HCT116 (cell line): ENCODE measurements around the gene TWF2. TPM values are rescaled to one million over a fixed set of nuclear protein-coding genes. Genes with fewer than 3 reads are reported as not detected.

Source experiments
- ATAC-seq: fragments of 200-7000 bp; cut with Tn5 transposase; 2 replicates; pipeline ENCODE4 v1.9.1; 2020; ENCODE audit warnings: mild to moderate bottlenecking, moderate library complexity
- BruUV-seq: library from RNA; stranded (reverse); fragments of 400-500 nt; replicated peaks from 2 replicates; lab custom pipeline; 2021; lab: Mats Ljungman, UMichigan
- CTCF ChIA-PET: fragments of 300-600 bp; sonication (Branson Sonifier 250); formaldehyde crosslinking; loops from one replicate; lab custom pipeline; 2021; ENCODE audit warnings: antibody characterized with exemption; lab: Charles Lee
- POLR2A ChIA-PET: fragments of 300-600, 350-600 bp; sonication (Branson Sonifier 250); formaldehyde crosslinking; loops from one replicate; lab custom pipeline; 2021; ENCODE audit warnings: antibody characterized with exemption; lab: Charles Lee
- RAD21 ChIA-PET, 2 experiments: fragments of 300-600 bp; sonication (Branson Sonifier 250); formaldehyde crosslinking; loops; one replicate each; lab custom pipeline; 2023; ENCODE audit warnings: low total read pairs in 2 of 2; ENCODE audit not compliant: uncharacterized antibody in 2 of 2, unreplicated experiment in 2 of 2, low non-redundant PET in 1 of 2; lab: Charles Lee
- DNase-seq: peaks from one replicate; pipeline ENCODE4 v3.0.0-alpha.2; 2010; ENCODE audit warnings: low read depth, low spot score
- H2AFZ ChIP-seq: fragments of 200-600 bp; shearing (Covaris generic), sonication (generic); 2 replicates; pipeline ENCODE4 v1.6.1; 2017; ENCODE audit warnings: low read depth, mixed run types, mixed read lengths, antibody characterized with exemption, low read length; ENCODE audit not compliant: poor library complexity, severe bottlenecking
- H3K27ac ChIP-seq: 2 replicates; pipeline ENCODE4 v1.5.1; 2012; ENCODE audit warnings: low read depth, low read length
- H3K27me3 ChIP-seq: fragments of 200-600 bp; sonication (generic); 2 replicates; pipeline ENCODE4 v1.6.1; 2016; ENCODE audit warnings: mixed run types, low read length, mixed read lengths; ENCODE audit not compliant: insufficient read depth
- H3K36me3 ChIP-seq, 2 experiments: fragments of 200-500 bp in 1 of 2; fragments of 200-600 bp in 1 of 2; sonication (Bioruptor generic) in 1 of 2; sonication (generic) in 1 of 2; 2 replicates each; pipeline versions ENCODE4 v1.5.1 to v1.6.1; 2014 to 2016; ENCODE audit warnings: low read length in 2 of 2, inconsistent platforms in 1 of 2, mixed read lengths in 1 of 2, mixed run types in 1 of 2; ENCODE audit not compliant: insufficient read depth in 2 of 2, control insufficient read depth in 1 of 2
- H3K4me1 ChIP-seq, 2 experiments: fragments of 200-600 bp in 1 of 2; sonication (generic) in 1 of 2; 2 replicates each; pipeline versions ENCODE4 v1.5.1 to v1.6.1; 2012 to 2017; ENCODE audit warnings: low read length in 2 of 2, inconsistent platforms in 1 of 2, mild to moderate bottlenecking in 1 of 2, mixed read lengths in 1 of 2, mixed run types in 1 of 2, moderate library complexity in 1 of 2; ENCODE audit not compliant: insufficient read depth in 2 of 2, control insufficient read depth in 1 of 2
- H3K4me2 ChIP-seq: fragments of 200-600 bp; sonication (generic); 2 replicates; pipeline ENCODE4 v1.6.1; 2017; ENCODE audit warnings: mixed run types, low read length, mixed read lengths
- H3K4me3 ChIP-seq, 2 experiments: fragments of 200-600 bp in 1 of 2; sonication (generic) in 1 of 2; replicated peaks in 1 of 2; 2 replicates each; pipeline ENCODE4 v1.5.1; 2011 to 2016; ENCODE audit warnings: low read length in 2 of 2, control low read depth in 1 of 2, low read depth in 1 of 2, mild to moderate bottlenecking in 1 of 2, mixed read lengths in 1 of 2, mixed run types in 1 of 2
- H3K79me2 ChIP-seq: fragments of 200-600 bp; sonication (generic); 2 replicates; pipeline ENCODE4 v1.6.1; 2017; ENCODE audit warnings: mild to moderate bottlenecking, mixed run types, low read length, moderate library complexity, mixed read lengths; ENCODE audit not compliant: insufficient read depth
- H3K9ac ChIP-seq: fragments of 200-600 bp; sonication (generic); 2 replicates; pipeline ENCODE4 v1.6.1; 2016; ENCODE audit warnings: low read length, mixed read lengths
- H3K9me2 ChIP-seq: fragments of 200-600 bp; sonication (generic), shearing (Covaris generic); 2 replicates; pipeline ENCODE4 v1.6.1; 2017; ENCODE audit warnings: mixed run types, mild to moderate bottlenecking, moderate library complexity; ENCODE audit not compliant: insufficient read depth
- H3K9me3 ChIP-seq, 2 experiments: fragments of 200-500 bp in 1 of 2; fragments of 200-600 bp in 1 of 2; sonication (Bioruptor generic) in 1 of 2; sonication (generic) in 1 of 2; 2 replicates each; pipeline ENCODE4 v1.6.1; 2014 to 2017; ENCODE audit warnings: low read length in 2 of 2, mixed read lengths in 2 of 2, inconsistent platforms in 1 of 2, low read depth in 1 of 2, mild to moderate bottlenecking in 1 of 2, mixed run types in 1 of 2, moderate library complexity in 1 of 2; ENCODE audit not compliant: control insufficient read depth in 1 of 2, insufficient read depth in 1 of 2
- H4K20me1 ChIP-seq: fragments of 200-600 bp; sonication (generic), shearing (Covaris generic); 2 replicates; pipeline ENCODE4 v1.6.1; 2017; ENCODE audit warnings: mixed run types, mild to moderate bottlenecking, moderate library complexity; ENCODE audit not compliant: insufficient read depth
- CBX3 ChIP-seq: IDR thresholded peaks from 2 replicates; pipeline ENCODE4 v1.6.1; 2012; ENCODE audit warnings: low read depth
- CEBPB ChIP-seq: IDR thresholded peaks from 2 replicates; pipeline ENCODE4 v1.6.1; 2012; ENCODE audit warnings: low read depth
- EZH2 ChIP-seq: fragments of 200-600 bp; sonication (generic); IDR thresholded peaks from 2 replicates; pipeline ENCODE4 v1.6.1; 2017; ENCODE audit warnings: antibody characterized with exemption, mixed run types
- FOSL1 ChIP-seq: IDR thresholded peaks from 2 replicates; pipeline ENCODE4 v1.6.1; 2012; ENCODE audit warnings: low read depth
- JUND ChIP-seq: IDR thresholded peaks from 2 replicates; pipeline ENCODE4 v1.6.1; 2012
- POLR2A ChIP-seq: IDR thresholded peaks from 2 replicates; pipeline ENCODE4 v1.7.0; 2011; ENCODE audit warnings: borderline replicate concordance; ENCODE audit not compliant: insufficient read depth, insufficient read length; ENCODE audit errors: extremely low read depth
- POLR2AphosphoS5 ChIP-seq: IDR thresholded peaks from 2 replicates; pipeline ENCODE4 v1.6.1; 2011; ENCODE audit warnings: mild to moderate bottlenecking, low read depth, low read length, moderate library complexity
- RAD21 ChIP-seq: IDR thresholded peaks from 2 replicates; pipeline ENCODE4 v1.6.1; 2012; ENCODE audit warnings: low read depth, mild to moderate bottlenecking
- YY1 ChIP-seq: IDR thresholded peaks from 2 replicates; pipeline ENCODE4 v1.6.1; 2011; ENCODE audit warnings: low read length, low read depth, moderate library complexity, mild to moderate bottlenecking; ENCODE audit not compliant: insufficient replicate concordance; ENCODE audit errors: extremely low read depth
- ZNF274 ChIP-seq: fragments of 200-500 bp; sonication (Bioruptor generic); IDR thresholded peaks from 2 replicates; pipeline ENCODE4 v1.6.1; 2014; ENCODE audit warnings: mild to moderate bottlenecking, low read depth, low read length, inconsistent platforms
- intact Hi-C: fragments of 100-400 bp; cut with micrococcal nuclease; formaldehyde crosslinking; loops from 2 replicates; pipeline ENCODE4 v1.10.0; 2022
- total RNA-seq: library from RNA; stranded (reverse); gene quantifications from one replicate; pipeline ENCODE4 v1.2.1, GENCODE V29; 2021; ENCODE audit not compliant: unreplicated experiment
- TF ChIP-seq, protein P1 (sequence below), 3 experiments: fragments of 200-600 bp in 1 of 3; sonication (generic) in 1 of 3; IDR thresholded peaks in 2 of 3; conservative IDR thresholded peaks in 1 of 3; 2 replicates each; pipeline ENCODE4 v1.5.1; 2012 to 2017; ENCODE audit warnings: low read depth in 2 of 3, low read length in 2 of 3, antibody characterized with exemption in 1 of 3, borderline replicate concordance in 1 of 3, control low read depth in 1 of 3, mild to moderate bottlenecking in 1 of 3, mixed read lengths in 1 of 3, mixed run types in 1 of 3, moderate library complexity in 1 of 3; ENCODE audit not compliant: insufficient read depth in 1 of 3
- TF ChIP-seq, protein P2 (sequence below): IDR thresholded peaks from 2 replicates; pipeline ENCODE4 v1.6.1; 2012

Gene TWF2
- total RNA-seq, 1 experiment from 2014 or later, result 100 TPM

DNA sequence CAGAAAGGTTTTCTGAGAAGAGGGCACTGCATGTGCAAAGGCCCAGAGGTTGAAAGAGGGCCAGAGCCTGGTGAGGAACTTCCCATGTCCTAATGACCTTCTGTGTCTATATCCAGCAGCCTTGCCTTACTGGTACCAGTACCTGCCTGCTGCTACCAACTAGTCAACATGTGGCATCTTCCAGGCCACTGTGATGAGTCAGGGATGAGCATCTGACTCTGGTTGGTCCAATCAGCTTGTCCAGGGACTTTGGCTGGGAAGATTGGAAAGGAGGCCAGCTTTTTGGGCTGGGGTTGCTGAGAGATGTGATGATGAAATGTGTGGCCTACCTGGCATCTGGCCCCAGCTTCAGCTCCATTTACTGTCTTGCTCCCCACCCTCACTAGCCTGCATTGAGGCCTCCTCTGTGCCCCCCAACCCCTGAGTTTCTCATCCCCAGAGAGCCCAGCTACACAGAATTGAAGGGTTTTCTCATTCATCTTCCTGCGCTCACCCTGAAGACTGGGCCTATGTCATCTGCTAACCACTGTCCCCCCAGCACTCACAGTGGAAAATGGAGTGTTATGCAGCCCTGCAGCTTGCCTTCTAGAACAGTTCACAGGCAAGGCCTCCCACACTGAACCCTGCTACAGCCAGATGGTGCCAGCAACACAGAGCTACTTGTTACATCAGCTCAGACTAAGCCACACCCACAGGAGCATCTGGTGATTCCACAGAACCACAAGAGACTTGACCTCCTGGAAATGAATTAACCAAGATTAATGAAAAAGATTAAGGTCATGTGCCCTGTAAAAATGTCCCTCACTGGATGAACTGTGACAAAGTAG lies 1.3 kb upstream of the TWF2 start:
- H3K27ac ChIP-seq, result peak overlapping the region; percentile 98

DNA sequence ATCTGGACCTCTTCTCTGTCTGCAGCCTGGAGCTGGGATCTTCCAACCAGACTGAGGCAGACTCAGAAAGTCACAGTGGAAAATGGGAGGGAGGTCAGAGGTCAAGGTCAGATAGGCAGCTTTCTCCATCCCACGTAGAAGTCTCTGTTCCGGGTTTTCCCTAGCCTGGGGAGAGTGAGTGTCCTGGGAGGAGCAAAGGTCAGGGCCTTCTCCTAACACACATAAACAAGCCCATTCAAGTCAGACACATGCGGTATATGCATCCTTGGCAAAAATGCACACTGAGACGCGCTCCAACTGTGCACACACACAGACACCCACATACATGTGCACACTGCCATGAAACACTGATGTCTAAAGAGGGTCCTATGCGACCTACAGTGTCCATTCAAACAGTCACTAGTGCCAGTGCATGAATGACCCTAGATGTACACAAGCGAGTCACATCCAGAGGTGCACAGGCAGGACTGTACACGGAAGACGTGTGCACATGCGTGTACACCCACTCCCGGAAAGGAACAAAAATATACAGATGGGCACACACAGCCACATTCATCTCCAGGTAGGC lies 681 bp downstream of the TWF2 start:
- RAD21 ChIA-PET, result interaction anchor here in 1 of 2 experiments (0.7 to 1.3 kb wide), 2 partner anchors 84 to 1472 kb away, joined by 3 read pairs; partner anchors contain the start of gene POC1A
- H3K9ac ChIP-seq, result peak overlapping the region; percentile 87
- intact Hi-C loops, result loop anchor here (2.0 kb wide), 1 partner anchor 39 kb away; no protein-coding TSS in a partner anchor
- BruUV-seq, result TSS peak; percentile 76
- H3K4me2 ChIP-seq, result peak overlapping the region; percentile 84
- H3K27ac ChIP-seq, result peak overlapping the region; percentile 98
- peak overlapping the region; percentile 87 to 93 for H3K4me3 ChIP-seq
- ATAC-seq (peak; percentile 2; the same call in 1 of the 2 replicates), DNase-seq (no peak)
- peaks cover 33 to 41% of the 10 kb centered on the region in 2 experiments for H3K4me1 ChIP-seq
- no peaks in the 10 kb centered on the region for H4K20me1 ChIP-seq
- TF ChIP-seq POLR2AphosphoS5 (0 out of 2 replicates have a peak, but pooled peaks have one; percentile 15), FOSL1 (no peak), CBX3 (no peak), RAD21 (no peak), POLR2A (no peak), JUND (no peak)
- TF ChIP-seq, protein P1, sequence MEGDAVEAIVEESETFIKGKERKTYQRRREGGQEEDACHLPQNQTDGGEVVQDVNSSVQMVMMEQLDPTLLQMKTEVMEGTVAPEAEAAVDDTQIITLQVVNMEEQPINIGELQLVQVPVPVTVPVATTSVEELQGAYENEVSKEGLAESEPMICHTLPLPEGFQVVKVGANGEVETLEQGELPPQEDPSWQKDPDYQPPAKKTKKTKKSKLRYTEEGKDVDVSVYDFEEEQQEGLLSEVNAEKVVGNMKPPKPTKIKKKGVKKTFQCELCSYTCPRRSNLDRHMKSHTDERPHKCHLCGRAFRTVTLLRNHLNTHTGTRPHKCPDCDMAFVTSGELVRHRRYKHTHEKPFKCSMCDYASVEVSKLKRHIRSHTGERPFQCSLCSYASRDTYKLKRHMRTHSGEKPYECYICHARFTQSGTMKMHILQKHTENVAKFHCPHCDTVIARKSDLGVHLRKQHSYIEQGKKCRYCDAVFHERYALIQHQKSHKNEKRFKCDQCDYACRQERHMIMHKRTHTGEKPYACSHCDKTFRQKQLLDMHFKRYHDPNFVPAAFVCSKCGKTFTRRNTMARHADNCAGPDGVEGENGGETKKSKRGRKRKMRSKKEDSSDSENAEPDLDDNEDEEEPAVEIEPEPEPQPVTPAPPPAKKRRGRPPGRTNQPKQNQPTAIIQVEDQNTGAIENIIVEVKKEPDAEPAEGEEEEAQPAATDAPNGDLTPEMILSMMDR (IDR thresholded peaks at IDR 0.05 in 2 of 3, conservative IDR thresholded peaks at IDR 0.05 in 1 of 3; ENCODE audit: borderline replicate concordance in 1 of 3, insufficient read depth in 1 of 3, low read depth in 2 of 3, low read length in 2 of 3), result no peak
- TF ChIP-seq, protein P2, sequence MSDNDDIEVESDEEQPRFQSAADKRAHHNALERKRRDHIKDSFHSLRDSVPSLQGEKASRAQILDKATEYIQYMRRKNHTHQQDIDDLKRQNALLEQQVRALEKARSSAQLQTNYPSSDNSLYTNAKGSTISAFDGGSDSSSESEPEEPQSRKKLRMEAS, result no peak
- H3K9me2 ChIP-seq, result no peaks in the 10 kb centered on the region
- POLR2A ChIA-PET, result interaction anchor here (1.0 to 2.6 kb wide), 8 partner anchors 12 to 101 kb away, joined by 3 to 11 read pairs (median 4); partner anchors contain the start of gene WDR82
- no peaks in the 10 kb centered on the region for H3K9me3 ChIP-seq
- CTCF ChIA-PET, result interaction anchor here (1.1 to 3.1 kb wide), 2 partner anchors 18 to 208 kb away, joined by 3 to 18 read pairs; no protein-coding TSS in a partner anchor
- H2AFZ ChIP-seq, result no peak overlapping the region
- no peaks in the 10 kb centered on the region for H3K27me3 ChIP-seq
- peaks cover 29% of the 10 kb centered on the region for H3K79me2 ChIP-seq
- no peaks in the 10 kb centered on the region; a peak in 1 of 4 replicates for H3K36me3 ChIP-seq

More for the DNA sequence above, 1.3 kb upstream of the TWF2 start:
- intact Hi-C loops, result no loop called here
- TF ChIP-seq FOSL1, result no peak
- TF ChIP-seq ZNF274, result no peak
- TF ChIP-seq, protein P2, result no peak
- no peak for TF ChIP-seq EZH2
- no peak for TF ChIP-seq YY1
- peak; percentile 91 for TF ChIP-seq POLR2AphosphoS5
- no peak for TF ChIP-seq CEBPB
- peaks cover 49 to 60% of the 10 kb centered on the region in 2 experiments for H3K4me1 ChIP-seq
- no peaks in the 10 kb centered on the region for H4K20me1 ChIP-seq
- H3K9me2 ChIP-seq, result no peaks in the 10 kb centered on the region
- H3K4me2 ChIP-seq, result peak overlapping the region; percentile 84
- peaks cover 29% of the 10 kb centered on the region for H3K79me2 ChIP-seq
- H3K27me3 ChIP-seq, result no peaks in the 10 kb centered on the region
- no peak overlapping the region for H2AFZ ChIP-seq
- peak overlapping the region; percentile 87 to 93 for H3K4me3 ChIP-seq
- ChIA-PET CTCF (interaction anchor here (0.9 to 1.8 kb wide), 8 partner anchors 8 to 267 kb away, joined by 3 to 8 read pairs (median 4); partner anchors contain the start of genes ABHD14B and WDR82), RAD21 (no interaction called here), POLR2A (interaction anchor here (0.6 to 3.9 kb wide), 10 partner anchors 9 to 148 kb away, joined by 3 to 18 read pairs (median 4); partner anchors contain the start of genes GLYCTK, POC1A and WDR82)
- DNase-seq (peak; percentile 67), ATAC-seq (peak; percentile 26)
- H3K9ac ChIP-seq, result peak overlapping the region; percentile 87
- no TSS peak for BruUV-seq
- peaks cover 0 to 4% of the 10 kb centered on the region in 2 experiments; a peak in 1 of 4 replicates for H3K9me3 ChIP-seq
- H3K36me3 ChIP-seq, result no peaks in the 10 kb centered on the region
